Testis (tissue), 3 donors: ENCODE measurements around the gene GANC. TPM values are rescaled to one million over a fixed set of nuclear protein-coding genes. Genes with fewer than 3 reads are reported as not detected.

ENCODE experiments used
- DNase-seq: peaks from one replicate; pipeline ENCODE4 v3.0.0-alpha.2; 2019
- H3K27ac ChIP-seq, 2 donors: fragments of 200-600 bp; sonication (generic); one replicate each; pipeline ENCODE4 v1.5.1; 2019
- H3K27me3 ChIP-seq: fragments of 200-600 bp; sonication (generic); one replicate; pipeline ENCODE4 v1.5.1; 2019
- H3K36me3 ChIP-seq: fragments of 200-600 bp; sonication (generic); one replicate; pipeline ENCODE4 v1.5.1; 2017; ENCODE audit warnings: low read depth; ENCODE audit errors: missing control alignments
- H3K4me1 ChIP-seq: fragments of 200-600 bp; sonication (generic); one replicate; pipeline ENCODE4 v1.5.1; 2019
- H3K4me3 ChIP-seq, 2 donors: fragments of 200-600 bp; sonication (generic); one replicate each; pipeline ENCODE4 v1.5.1; 2017 to 2019
- H3K9me3 ChIP-seq: fragments of 200-600 bp; sonication (generic); one replicate; pipeline ENCODE4 v1.5.1; 2017
- POLR2A ChIP-seq: fragments of 450-650 bp; IDR thresholded peaks from one replicate; pipeline ENCODE4 v1.6.1; 2017; ENCODE audit warnings: antibody characterized with exemption, mild to moderate bottlenecking, moderate library complexity
- WGBS, 2 donors: methylation state at CpG; one replicate each; pipeline ENCODE4 v1.1.5; 2018; 5-methylcytosine and 5-hydroxymethylcytosine counted together
- intact Hi-C: fragments of 100-400 bp; cut with DNase I; formaldehyde crosslinking; loops from one replicate; pipeline ENCODE4 v1.15.1; 2023; ENCODE audit warnings: low total_unique reads
- polyA plus RNA-seq: library from polyadenylated mRNA; stranded (reverse); fragments of 350-450 nt; fragmentation: Illumina TruSeq; extraction: RNeasy Lipid Tissue Mini Kit (QIAGEN cat#74804); gene quantifications from one replicate; pipeline ENCODE4 v1.2.3, GENCODE V29; 2014; ENCODE audit warnings: low read depth, low replicate concordance; ENCODE audit not compliant: insufficient read depth
- total RNA-seq, 2 donors: library from RNA; depleted of rRNA; stranded (reverse); fragments of >200 nt; gene quantifications; one replicate each; pipeline ENCODE4 v1.2.3, GENCODE V29; 2016
- TF ChIP-seq, protein P1 (sequence below), 3 experiments: fragments of 450-650 bp in 2 of 3; fragments of 200-600 bp in 1 of 3; sonication (generic) in 1 of 3; IDR thresholded peaks; one replicate each; pipeline ENCODE4 v1.5.1; 2016 to 2019; ENCODE audit warnings: antibody characterized with exemption in 3 of 3, mild to moderate bottlenecking in 2 of 3, moderate library complexity in 1 of 3

The GANC gene
- total and polyA plus RNA-seq, 3 donors from 2014 or later, result 37.6 to 63.4 (median 54.8) TPM

- intact Hi-C loops, result no loop called here
- TF ChIP-seq, protein P1, sequence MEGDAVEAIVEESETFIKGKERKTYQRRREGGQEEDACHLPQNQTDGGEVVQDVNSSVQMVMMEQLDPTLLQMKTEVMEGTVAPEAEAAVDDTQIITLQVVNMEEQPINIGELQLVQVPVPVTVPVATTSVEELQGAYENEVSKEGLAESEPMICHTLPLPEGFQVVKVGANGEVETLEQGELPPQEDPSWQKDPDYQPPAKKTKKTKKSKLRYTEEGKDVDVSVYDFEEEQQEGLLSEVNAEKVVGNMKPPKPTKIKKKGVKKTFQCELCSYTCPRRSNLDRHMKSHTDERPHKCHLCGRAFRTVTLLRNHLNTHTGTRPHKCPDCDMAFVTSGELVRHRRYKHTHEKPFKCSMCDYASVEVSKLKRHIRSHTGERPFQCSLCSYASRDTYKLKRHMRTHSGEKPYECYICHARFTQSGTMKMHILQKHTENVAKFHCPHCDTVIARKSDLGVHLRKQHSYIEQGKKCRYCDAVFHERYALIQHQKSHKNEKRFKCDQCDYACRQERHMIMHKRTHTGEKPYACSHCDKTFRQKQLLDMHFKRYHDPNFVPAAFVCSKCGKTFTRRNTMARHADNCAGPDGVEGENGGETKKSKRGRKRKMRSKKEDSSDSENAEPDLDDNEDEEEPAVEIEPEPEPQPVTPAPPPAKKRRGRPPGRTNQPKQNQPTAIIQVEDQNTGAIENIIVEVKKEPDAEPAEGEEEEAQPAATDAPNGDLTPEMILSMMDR (IDR thresholded peaks at IDR 0.05), result no peak
- no peak for TF ChIP-seq POLR2A
- Histone ChIP-seq H3K27me3 (no peaks in the 10 kb centered on the region), H3K9me3 (no peaks in the 10 kb centered on the region), H3K36me3 (no peaks in the 10 kb centered on the region), H3K4me3 (no peak overlapping the region), H3K27ac (no peak overlapping the region), H3K4me1 (no peaks in the 10 kb centered on the region)
- WGBS, 2 donors, result 90 to 91% methylated on average over 4 of the region's 4 CpGs
- DNase-seq, result no peak
These were observed 51.3 kb downstream of the GANC start for GRCh38 chr15:42324308-42324707.

GRCh38 chr15:42329161-42329560 is 56.2 kb downstream of the GANC start:
- Histone ChIP-seq H3K9me3 (no peaks in the 10 kb centered on the region), H3K27ac (no peak overlapping the region), H3K27me3 (no peaks in the 10 kb centered on the region), H3K36me3 (no peaks in the 10 kb centered on the region), H3K4me3 (no peak overlapping the region), H3K4me1 (no peaks in the 10 kb centered on the region)
- DNase-seq, result no peak
- no peak for TF ChIP-seq POLR2A
- TF ChIP-seq, protein P1 (IDR thresholded peaks at IDR 0.05), result no peak
- intact Hi-C loops, result no loop called here
- whole genome bisulfite sequencing, 2 donors, result 75 to 90% methylated on average over 2 of the region's 2 CpGs

DNA sequence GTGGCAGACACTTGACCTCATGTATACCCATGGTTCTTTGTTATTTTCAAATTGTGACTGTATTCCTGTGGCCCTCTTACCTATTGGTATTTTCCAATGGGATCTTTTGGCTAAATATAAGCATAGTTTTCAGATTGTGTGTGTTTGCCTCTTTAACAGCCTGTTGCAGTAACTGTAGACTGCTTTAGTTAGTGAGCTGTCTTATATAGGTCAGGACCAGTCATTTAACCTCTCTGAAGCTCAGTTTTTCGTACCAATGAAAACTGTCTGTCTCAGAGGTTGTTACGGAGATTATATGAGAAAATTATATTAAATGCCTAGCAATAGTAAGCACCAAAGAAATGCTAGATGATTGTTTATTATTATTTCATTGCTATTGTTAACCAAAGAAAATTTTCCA is 57.0 kb downstream of the GANC start:
- DNase-seq, result no peak
- no peak overlapping the region for H3K27ac ChIP-seq
- 89 to 97% methylated on average over 2 of the region's 2 CpGs for WGBS, 2 donors

DNA sequence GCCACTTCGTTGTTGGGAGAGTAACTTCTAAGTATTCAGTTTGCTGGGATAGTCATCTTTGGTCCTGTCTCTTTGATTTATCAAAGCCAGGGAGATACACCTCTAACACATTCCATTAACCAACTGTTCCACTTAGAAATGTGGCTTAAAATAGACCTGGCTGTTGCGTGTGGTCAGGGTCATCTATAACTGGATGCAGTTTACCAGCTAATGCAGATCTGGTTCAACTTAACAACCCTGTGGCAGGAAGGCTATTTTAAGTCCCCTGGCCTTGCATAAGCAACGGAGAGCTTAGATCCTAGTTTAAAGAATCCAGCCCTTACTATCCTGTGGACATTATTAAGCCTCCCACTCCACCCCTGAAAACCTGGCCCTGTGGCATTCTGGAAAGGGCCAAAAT is 58.2 kb downstream of the GANC start:
- intact Hi-C loops, result no loop called here
- no peaks in the 10 kb centered on the region for H3K4me1 ChIP-seq

More for the DNA sequence above, 57.0 kb downstream of the GANC start:
- H3K4me3 ChIP-seq, result no peak overlapping the region
- TF ChIP-seq, protein P1 (IDR thresholded peaks at IDR 0.05), result no peak
- no peak for TF ChIP-seq POLR2A
- H3K36me3 ChIP-seq, result no peaks in the 10 kb centered on the region
- H3K9me3 ChIP-seq, result no peaks in the 10 kb centered on the region
- no peaks in the 10 kb centered on the region for H3K27me3 ChIP-seq
- no peaks in the 10 kb centered on the region for H3K4me1 ChIP-seq
- intact Hi-C loops, result no loop called here

GRCh38 chr15:42332331-42332730 is 59.3 kb downstream of the GANC start:
- TF ChIP-seq POLR2A, result no peak
- TF ChIP-seq, protein P1 (IDR thresholded peaks at IDR 0.05), result no peak
- 93 to 96% methylated on average over 4 of the region's 4 CpGs for WGBS, 2 donors
- Histone ChIP-seq H3K4me3 (no peak overlapping the region), H3K9me3 (no peaks in the 10 kb centered on the region), H3K36me3 (no peaks in the 10 kb centered on the region), H3K27ac (no peak overlapping the region), H3K27me3 (no peaks in the 10 kb centered on the region), H3K4me1 (no peaks in the 10 kb centered on the region)
- DNase-seq, result no peak
- intact Hi-C loops, result no loop called here

More for the DNA sequence above, 58.2 kb downstream of the GANC start:
- no peaks in the 10 kb centered on the region for H3K9me3 ChIP-seq
- no peak for TF ChIP-seq POLR2A
- 84 to 85% methylated on average over 3 of the region's 3 CpGs for WGBS, 2 donors
- H3K36me3 ChIP-seq, result no peaks in the 10 kb centered on the region
- H3K4me3 ChIP-seq, result no peak overlapping the region
- no peak overlapping the region for H3K27ac ChIP-seq
- DNase-seq, result no peak
- no peaks in the 10 kb centered on the region for H3K27me3 ChIP-seq
